GM12878 (cell line): ENCODE results near the gene PPP1R2. TPM values are rescaled to one million over a fixed set of nuclear protein-coding genes. Genes with fewer than 3 reads are reported as not detected.

ENCODE experiments used
- ATAC-seq: fragments of 200-7000 bp; cut with Tn5 transposase; 3 replicates; pipeline ENCODE4 v1.9.1; 2020; ENCODE audit warnings: mild to moderate bottlenecking, moderate library complexity
- BruUV-seq: library from RNA; stranded (reverse); fragments of 400-500 nt; replicated peaks from 2 replicates; lab custom pipeline; 2021; lab: Mats Ljungman, UMichigan
- CTCF ChIA-PET: fragments of 300-600 bp; sonication (Branson Sonifier 250); formaldehyde crosslinking; extraction: SDS; loops from one replicate; lab custom pipeline; 2021; ENCODE audit warnings: inconsistent platforms; lab: Yijun Ruan, JAX
- POLR2A ChIA-PET: fragments of 350-600 bp; formaldehyde crosslinking; extraction: SDS; loops from one replicate; lab custom pipeline; 2021; ENCODE audit warnings: inconsistent platforms; lab: Charles Lee
- RAD21 ChIA-PET: fragments of 300-600 bp; sonication (Branson Sonifier 250); formaldehyde crosslinking; loops from one replicate; lab custom pipeline; 2023; ENCODE audit warnings: antibody characterized with exemption; ENCODE audit not compliant: unreplicated experiment; lab: Charles Lee
- SMC1A ChIA-PET: fragments of 300-600 bp; sonication (Branson Sonifier 250); formaldehyde crosslinking; loops from one replicate; lab custom pipeline; 2023; ENCODE audit not compliant: unreplicated experiment, uncharacterized antibody; lab: Charles Lee
- DNase-seq: peaks from one replicate; pipeline ENCODE4 v3.0.0-alpha.2; 2011; ENCODE audit warnings: low read depth, low spot score
- FAIRE-seq: peaks from 3 replicates; lab custom pipeline; 2011; peaks lifted over from hg19 to GRCh38; lab: Jason Lieb, UNC
- H2AFZ ChIP-seq: 2 replicates; pipeline ENCODE4 v1.6.0; 2011; ENCODE audit warnings: low read depth, low read length, control low read depth; ENCODE audit not compliant: control insufficient read depth
- H3K27ac ChIP-seq: 2 replicates; pipeline ENCODE4 v1.5.1; 2011; ENCODE audit warnings: control low read depth; ENCODE audit not compliant: control insufficient read depth, insufficient read depth
- H3K27me3 ChIP-seq, 2 experiments: replicated peaks in 1 of 2; 2 replicates each; pipeline versions ENCODE4 v1.6.0 to v1.6.1; 2011; ENCODE audit warnings: low read length in 1 of 2; ENCODE audit not compliant: control insufficient read depth in 2 of 2, insufficient read depth in 2 of 2
- H3K36me3 ChIP-seq, 2 experiments: 2 replicates each; pipeline ENCODE4 v1.5.1; 2011; ENCODE audit warnings: low read length in 1 of 2; ENCODE audit not compliant: control insufficient read depth in 2 of 2, insufficient read depth in 2 of 2
- H3K4me1 ChIP-seq: 2 replicates; pipeline ENCODE4 v1.6.1; 2011; ENCODE audit warnings: mild to moderate bottlenecking, low read length, moderate library complexity, mixed read lengths; ENCODE audit not compliant: control insufficient read depth, insufficient read depth
- H3K4me2 ChIP-seq: 2 replicates; pipeline ENCODE4 v1.6.0; 2011; ENCODE audit warnings: control low read depth; ENCODE audit not compliant: control insufficient read depth, insufficient read depth
- H3K4me3 ChIP-seq: fragments of 200-600 bp; sonication (generic); 2 replicates; pipeline ENCODE4 v1.5.1; 2016
- H3K79me2 ChIP-seq: 2 replicates; pipeline ENCODE4 v1.6.0; 2011; ENCODE audit warnings: low read length; ENCODE audit not compliant: control insufficient read depth, insufficient read depth
- H3K9ac ChIP-seq: 2 replicates; pipeline ENCODE4 v1.8.0; 2011; ENCODE audit warnings: low read length, control low read depth, mixed read lengths; ENCODE audit not compliant: control insufficient read depth, insufficient read depth
- H3K9me3 ChIP-seq: replicated peaks from 3 replicates; pipeline ENCODE4 v1.5.1; 2011; ENCODE audit warnings: mild to moderate bottlenecking, low read length; ENCODE audit not compliant: control insufficient read depth, insufficient read depth
- H4K20me1 ChIP-seq: 2 replicates; pipeline ENCODE4 v1.6.0; 2011; ENCODE audit not compliant: control insufficient read depth, insufficient read depth
- EED ChIP-seq: sonication (generic); IDR thresholded peaks from 2 replicates; pipeline ENCODE4 v1.6.1; 2016; ENCODE audit warnings: antibody characterized with exemption, low read depth
- EP300 ChIP-seq, 2 experiments: fragments of 150-350 bp in 1 of 2; IDR thresholded peaks; 2 replicates each; pipeline ENCODE4 v1.6.1; 2011 to 2012; ENCODE audit warnings: low read depth in 2 of 2, low read length in 2 of 2, borderline replicate concordance in 1 of 2, improper control_type of control experiment in 1 of 2, inconsistent platforms in 1 of 2; ENCODE audit not compliant: control insufficient read depth in 1 of 2
- IKZF2 ChIP-seq, 2 experiments: fragments of 450-650 bp; IDR thresholded peaks; 2 replicates each; pipeline ENCODE4 v1.6.1; 2017; ENCODE audit warnings: mild to moderate bottlenecking in 2 of 2, moderate library complexity in 2 of 2
- JUNB ChIP-seq: IDR thresholded peaks from 2 replicates; pipeline ENCODE4 v1.6.1; 2016; ENCODE audit warnings: antibody characterized with exemption, mild to moderate bottlenecking
- MEF2A ChIP-seq: IDR thresholded peaks from 2 replicates; pipeline ENCODE4 v1.6.1; 2011; ENCODE audit warnings: low read depth, mild to moderate bottlenecking, low read length, moderate library complexity; ENCODE audit not compliant: insufficient read depth
- MEF2B ChIP-seq: fragments of 450-650 bp; IDR thresholded peaks from 2 replicates; pipeline ENCODE4 v1.6.1; 2018; ENCODE audit warnings: mild to moderate bottlenecking, moderate library complexity; ENCODE audit not compliant: partially characterized antibody, poor library complexity, severe bottlenecking
- MLLT1 ChIP-seq: fragments of 450-650 bp; IDR thresholded peaks from 2 replicates; pipeline ENCODE4 v1.6.1; 2016; ENCODE audit warnings: mild to moderate bottlenecking
- MTA3 ChIP-seq: IDR thresholded peaks from 2 replicates; pipeline ENCODE4 v1.6.1; 2012; ENCODE audit warnings: low read length, inconsistent platforms, borderline replicate concordance
- NR2F1 ChIP-seq: fragments of 450-650 bp; conservative IDR thresholded peaks from 2 replicates; pipeline ENCODE4 v1.6.1; 2017; ENCODE audit warnings: mild to moderate bottlenecking
- RUNX3 ChIP-seq: IDR thresholded peaks from 2 replicates; pipeline ENCODE4 v1.6.1; 2012; ENCODE audit warnings: low read length, inconsistent platforms
- STAT1 ChIP-seq: fragments of 450-650 bp; conservative IDR thresholded peaks from 2 replicates; pipeline ENCODE4 v1.6.1; 2014; ENCODE audit warnings: antibody characterized with exemption, mild to moderate bottlenecking
- WGBS: methylation state at CpG from one replicate; pipeline ENCODE4 v1.1.6; 2016; ENCODE audit warnings: low lambda C conversion rate; ENCODE audit not compliant: insufficient replicate concordance, insufficient coverage; ENCODE audit errors: missing lambda C conversion rate; 5-methylcytosine and 5-hydroxymethylcytosine counted together
- in situ Hi-C: fragments of 300-500 bp; cut with MboI; formaldehyde crosslinking; loops from 9 replicates; pipeline ENCODE4 v1.14.3; 2018; ENCODE audit warnings: mixed read lengths
- intact Hi-C: fragments of 100-400 bp; cut with micrococcal nuclease; formaldehyde crosslinking; loops from one replicate; pipeline ENCODE4 v1.14.2; 2022; ENCODE audit not compliant: unreplicated experiment
- polyA plus RNA-seq, 11 experiments: library from polyadenylated mRNA; depleted of rRNA in 4 of 11; unstranded in 6 of 11; stranded (reverse) in 5 of 11; fragments of >200 nt; fragmentation: Nextera tagmentation in 4 of 11; fragmentation: Illumina TruSeq in 1 of 11; extraction: Ambion mirVana in 4 of 11; extraction: Trizol in 1 of 11; gene quantifications; 1 replicate in 1 of 11; 2 replicates in 10 of 11; pipeline versions ENCODE4 v1.2.1 to v1.2.3, GENCODE V29; 2011 to 2016; ENCODE audit warnings: inconsistent platforms in 2 of 11, missing spikeins in 2 of 11, low read depth in 1 of 11
- total RNA-seq, 4 experiments: library from RNA; depleted of rRNA in 3 of 4; stranded (reverse); fragments of >200 nt in 3 of 4; fragmentation: Illumina TruSeq in 1 of 4; extraction: Trizol in 1 of 4; gene quantifications; 2 replicates each; pipeline versions ENCODE4 v1.2.1 to v1.2.3, GENCODE V29; 2013 to 2021
- TF ChIP-seq, protein P1 (sequence below), 3 experiments: IDR thresholded peaks in 2 of 3; conservative IDR thresholded peaks in 1 of 3; 2 replicates each; pipeline ENCODE4 v1.5.1; 2011; ENCODE audit warnings: low read depth in 3 of 3, low read length in 3 of 3, mild to moderate bottlenecking in 3 of 3, control low read depth in 2 of 3, moderate library complexity in 2 of 3, inconsistent platforms in 1 of 3, mixed read lengths in 1 of 3; ENCODE audit not compliant: control insufficient read depth in 2 of 3, insufficient read depth in 1 of 3; ENCODE audit errors: extremely low read depth in 1 of 3

Gene PPP1R2
- total and polyA plus RNA-seq, 10 of the 15 experiments (the other 5 are each of a cell fraction or from before 2014, with no cell fraction given) = 10.5 to 116 (median 46.9) TPM

DNA sequence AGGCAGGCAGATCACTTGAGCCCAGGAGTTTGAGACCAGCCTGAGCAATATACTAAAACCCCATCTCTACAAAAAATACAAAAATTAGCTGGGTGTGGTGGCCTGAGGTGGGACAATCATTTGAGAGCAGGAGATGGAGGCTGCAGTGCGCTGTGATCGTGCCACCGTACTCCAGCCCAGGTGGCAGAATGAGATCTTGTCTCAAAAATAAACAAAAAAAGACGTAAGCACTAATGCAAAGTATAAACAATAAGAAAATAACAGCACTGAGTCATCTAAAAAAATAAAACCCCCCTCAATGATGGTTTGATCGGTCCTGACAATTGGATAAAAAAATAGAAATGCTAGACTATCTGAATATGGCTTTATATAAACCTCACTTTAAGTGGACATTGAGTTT lies 3.6 kb downstream of the PPP1R2 start:
- Histone ChIP-seq H3K36me3 (no peaks in the 10 kb centered on the region; a peak in 1 of 4 replicates), H3K4me3 (peak overlapping the region; percentile 77), H3K9ac (no peak overlapping the region), H3K79me2 (peaks cover 86% of the 10 kb centered on the region), H3K9me3 (no peaks in the 10 kb centered on the region), H3K4me2 (peak overlapping the region; percentile 91), H3K27me3 (no peaks in the 10 kb centered on the region), H3K27ac (no peak overlapping the region), H3K4me1 (peaks cover 7% of the 10 kb centered on the region), H2AFZ (no peak overlapping the region), H4K20me1 (no peaks in the 10 kb centered on the region)
- no TSS peak for BruUV-seq
- no peak for TF ChIP-seq MEF2B
- TF ChIP-seq MLLT1 = peak; percentile 69
- FAIRE-seq (no peak), ATAC-seq (no peak), DNase-seq (no peak)
- ChIA-PET CTCF (interaction anchor here (2.0 to 4.6 kb wide), 2 partner anchors 17 to 269 kb away, joined by 8 to 51 read pairs; partner anchors contain the start of gene XXYLT1), SMC1A (interaction anchor here (2.5 to 3.4 kb wide), 2 partner anchors 10 to 269 kb away, joined by 22 to 28 read pairs; partner anchors contain the start of gene XXYLT1), RAD21 (interaction anchor here (1.2 to 6.8 kb wide), 2 partner anchors 269 to 857 kb away, joined by 3 to 60 read pairs; partner anchors contain the start of gene XXYLT1), POLR2A (interaction anchor here (0.5 to 1.3 kb wide), 3 partner anchors 10 to 927 kb away, joined by 3 to 5 read pairs (median 3); partner anchors contain the start of gene XXYLT1)
- in situ Hi-C loops = loop anchor here (5.0 to 25.0 kb wide), 2 partner anchors 402 to 867 kb away; partner anchors contain the start of gene LSG1
- WGBS = 98% methylated on average over 5 of the region's 5 CpGs
- intact Hi-C loops = no loop called here

DNA sequence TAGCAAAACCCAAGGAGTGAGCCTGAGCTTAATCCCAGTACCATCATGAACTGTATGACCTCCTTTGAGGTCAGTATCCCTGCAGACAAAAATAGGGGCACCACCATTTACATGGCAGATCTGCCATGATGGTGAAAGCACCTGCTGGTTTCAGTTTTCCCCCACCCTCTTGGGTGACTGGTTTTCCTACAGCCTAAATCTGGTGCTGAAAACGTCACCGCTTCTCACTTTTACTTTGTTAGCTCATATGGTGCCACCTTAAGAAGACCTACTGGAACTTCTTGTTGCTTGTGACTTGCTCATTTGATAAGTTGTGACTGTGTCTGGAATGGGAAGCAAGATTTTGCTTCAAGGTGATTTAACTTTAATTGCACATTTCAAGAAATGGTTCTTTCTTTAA lies 5.1 kb downstream of the PPP1R2 start:
- RAD21 ChIA-PET = interaction anchor here (0.8 to 6.8 kb wide), 7 partner anchors 12 to 268 kb away, joined by 3 to 60 read pairs (median 4); partner anchors contain the start of gene XXYLT1
- POLR2A ChIA-PET = interaction anchor here (0.7 to 2.1 kb wide), 4 partner anchors 11 to 267 kb away, joined by 3 to 8 read pairs (median 6); partner anchors contain the start of gene XXYLT1
- CTCF ChIA-PET = interaction anchor here (0.6 to 4.6 kb wide), 7 partner anchors 11 to 376 kb away, joined by 3 to 51 read pairs (median 5); partner anchors contain the start of gene XXYLT1
- H4K20me1 ChIP-seq = no peaks in the 10 kb centered on the region
- FAIRE-seq (no peak), DNase-seq (peak; percentile 68), ATAC-seq (peak; percentile 66)
- H3K36me3 ChIP-seq = no peaks in the 10 kb centered on the region; a peak in 1 of 4 replicates
- in situ Hi-C loops = loop anchor here (5.0 to 25.0 kb wide), 2 partner anchors 401 to 866 kb away; partner anchors contain the start of gene LSG1
- H3K9ac ChIP-seq = no peak overlapping the region
- intact Hi-C loops = no loop called here
- WGBS = 0% methylated on average over 2 of the region's 2 CpGs
- H3K9me3 ChIP-seq = no peaks in the 10 kb centered on the region
- H3K4me2 ChIP-seq = peak overlapping the region; percentile 91
- no peak overlapping the region for H2AFZ ChIP-seq
- SMC1A ChIA-PET = interaction anchor here (0.6 to 3.4 kb wide), 14 partner anchors 12 to 866 kb away, joined by 3 to 28 read pairs (median 4); partner anchors contain the start of genes LSG1 and XXYLT1
- BruUV-seq = no TSS peak
- peaks cover 96% of the 10 kb centered on the region for H3K79me2 ChIP-seq
- H3K27me3 ChIP-seq = no peaks in the 10 kb centered on the region
- peak overlapping the region; percentile 47 for H3K27ac ChIP-seq
- peaks cover 6% of the 10 kb centered on the region for H3K4me1 ChIP-seq
- H3K4me3 ChIP-seq = peak overlapping the region; percentile 77
- peak; percentile 59; the same call in 1 of the 2 replicates for TF ChIP-seq NR2F1
- 0 out of 2 replicates have a peak, but pooled peaks have one; percentile 49 for TF ChIP-seq MTA3
- TF ChIP-seq, protein P1, sequence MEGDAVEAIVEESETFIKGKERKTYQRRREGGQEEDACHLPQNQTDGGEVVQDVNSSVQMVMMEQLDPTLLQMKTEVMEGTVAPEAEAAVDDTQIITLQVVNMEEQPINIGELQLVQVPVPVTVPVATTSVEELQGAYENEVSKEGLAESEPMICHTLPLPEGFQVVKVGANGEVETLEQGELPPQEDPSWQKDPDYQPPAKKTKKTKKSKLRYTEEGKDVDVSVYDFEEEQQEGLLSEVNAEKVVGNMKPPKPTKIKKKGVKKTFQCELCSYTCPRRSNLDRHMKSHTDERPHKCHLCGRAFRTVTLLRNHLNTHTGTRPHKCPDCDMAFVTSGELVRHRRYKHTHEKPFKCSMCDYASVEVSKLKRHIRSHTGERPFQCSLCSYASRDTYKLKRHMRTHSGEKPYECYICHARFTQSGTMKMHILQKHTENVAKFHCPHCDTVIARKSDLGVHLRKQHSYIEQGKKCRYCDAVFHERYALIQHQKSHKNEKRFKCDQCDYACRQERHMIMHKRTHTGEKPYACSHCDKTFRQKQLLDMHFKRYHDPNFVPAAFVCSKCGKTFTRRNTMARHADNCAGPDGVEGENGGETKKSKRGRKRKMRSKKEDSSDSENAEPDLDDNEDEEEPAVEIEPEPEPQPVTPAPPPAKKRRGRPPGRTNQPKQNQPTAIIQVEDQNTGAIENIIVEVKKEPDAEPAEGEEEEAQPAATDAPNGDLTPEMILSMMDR (IDR thresholded peaks at IDR 0.05 in 2 of 3, conservative IDR thresholded peaks at IDR 0.05 in 1 of 3; ENCODE audit: control insufficient read depth in 2 of 3, extremely low read depth in 1 of 3, insufficient read depth in 1 of 3, low read depth in 3 of 3, low read length in 3 of 3) = peak in 1 of 3 experiments; percentile 8; a peak in 1 of 6 replicates
- peak; percentile 70 to 78 for TF ChIP-seq IKZF2 (IDR thresholded peaks at IDR 0.05)
- TF ChIP-seq MEF2A = peak; percentile 35; the same call in 1 of the 2 replicates
- no peak for TF ChIP-seq STAT1
- TF ChIP-seq RUNX3 = peak; percentile 68
- TF ChIP-seq EP300 (IDR thresholded peaks at IDR 0.05; ENCODE audit: borderline replicate concordance in 1 of 2, control insufficient read depth in 1 of 2, low read depth in 2 of 2, low read length in 2 of 2) = peak; percentile 48; a peak in 1 of 4 replicates
- peak; percentile 86 for TF ChIP-seq EED
- TF ChIP-seq JUNB = peak; percentile 55
